Skin epidermis (tissue), 12 donors: ENCODE measurements around the gene ACOT11.
"Not testable (repeated sequence)": the region's sequence is repeated elsewhere in the genome, so short reads cannot be mapped to it uniquely, and the experiment has no call there.

Experiments
- H3K27ac ChIP-seq, 21 experiments: fragments of 200-600 bp; sonication (generic) in 11 of 21; one replicate each; pipeline ENCODE4 v1.5.0; 2020; ENCODE audit warnings: mild to moderate bottlenecking in 3 of 21, inconsistent platforms in 2 of 21, moderate library complexity in 2 of 21
- H3K4me3 ChIP-seq, 7 experiments: fragments of 200-600 bp; sonication (generic) in 2 of 7; one replicate each; pipeline ENCODE4 v1.5.0; 2020; ENCODE audit warnings: inconsistent platforms in 2 of 7, mild to moderate bottlenecking in 2 of 7, moderate library complexity in 1 of 7

ACOT11 gene

GRCh38 chr1:54547601-54548388, at the start of gene ACOT11:
TSS of gene ACOT11 (plus strand) at chr1:54548228. CDS start at chr1:54548310, 82 bp downstream.
- Histone ChIP-seq H3K4me3 (peak within 1 kb of the TSS in 1 of 7 experiments; percentile 5), H3K27ac (peak within 1 kb of the TSS in 12 of 21 experiments; percentile 4 to 65 (median 29))

- Histone ChIP-seq H3K4me3 (no peak overlapping the region), H3K27ac (no peak overlapping the region)
These were observed 49.5 kb upstream of the ACOT11 start for GRCh38 chr1:54498383-54499096.

- Histone ChIP-seq H3K4me3 (peak overlapping the region in 6 of 7 experiments; percentile 4 to 42 (median 18)), H3K27ac (no peak overlapping the region)
These were observed 49.0 kb upstream of the ACOT11 start for GRCh38 chr1:54499097-54499359.

GRCh38 chr1:54499360-54500106, 48.5 kb upstream of the ACOT11 start:
- no peak overlapping the region for H3K27ac ChIP-seq

GRCh38 chr1:54500107-54500431, 48.0 kb upstream of the ACOT11 start:
- no peak overlapping the region for H3K27ac ChIP-seq
- peak overlapping the region in 1 of 7 experiments; percentile 36 for H3K4me3 ChIP-seq

More at GRCh38 chr1:54499360-54500106, 48.5 kb upstream of the ACOT11 start:
- H3K4me3 ChIP-seq = peak overlapping the region in 6 of 7 experiments; percentile 4 to 42 (median 18)

GRCh38 chr1:54501849-54502248, 46.2 kb upstream of the ACOT11 start:
- no peak overlapping the region for H3K4me3 ChIP-seq
- no peak overlapping the region for H3K27ac ChIP-seq

GRCh38 chr1:54502342-54502741, 45.7 kb upstream of the ACOT11 start:
- Histone ChIP-seq H3K27ac (no peak overlapping the region), H3K4me3 (no peak overlapping the region)

GRCh38 chr1:54506594-54506993, 41.4 kb upstream of the ACOT11 start:
- Histone ChIP-seq H3K4me3 (no peak overlapping the region), H3K27ac (no peak overlapping the region)

- Histone ChIP-seq H3K27ac (no peak overlapping the region), H3K4me3 (no peak overlapping the region)
These were observed 40.8 kb upstream of the ACOT11 start for GRCh38 chr1:54507033-54507870.

GRCh38 chr1:54510715-54511270, 37.2 kb upstream of the ACOT11 start:
- Histone ChIP-seq H3K4me3 (no peak overlapping the region), H3K27ac (no peak overlapping the region)

GRCh38 chr1:54513921-54514580, 34.0 kb upstream of the ACOT11 start:
- not testable (repeated sequence) for H3K4me3 ChIP-seq, H3K27ac ChIP-seq

GRCh38 chr1:54516249-54516920, 31.6 kb upstream of the ACOT11 start:
- no peak overlapping the region for H3K4me3 ChIP-seq
- H3K27ac ChIP-seq = no peak overlapping the region

- H3K27ac ChIP-seq = no peak overlapping the region
These were observed 30.5 kb upstream of the ACOT11 start for GRCh38 chr1:54517496-54517895.

GRCh38 chr1:54518489-54518888, 29.5 kb upstream of the ACOT11 start:
- Histone ChIP-seq H3K27ac (no peak overlapping the region), H3K4me3 (no peak overlapping the region)

More at GRCh38 chr1:54517496-54517895, 30.5 kb upstream of the ACOT11 start:
- H3K4me3 ChIP-seq = no peak overlapping the region

GRCh38 chr1:54519709-54520108, 28.3 kb upstream of the ACOT11 start:
- no peak overlapping the region for H3K27ac ChIP-seq
- H3K4me3 ChIP-seq = no peak overlapping the region

- Histone ChIP-seq H3K27ac (no peak overlapping the region), H3K4me3 (no peak overlapping the region)
These were observed 27.3 kb upstream of the ACOT11 start for GRCh38 chr1:54520631-54521321.

GRCh38 chr1:54526565-54526964, 21.5 kb upstream of the ACOT11 start:
- H3K27ac ChIP-seq, H3K4me3 ChIP-seq: not testable (repeated sequence)

GRCh38 chr1:54528613-54529012, 19.4 kb upstream of the ACOT11 start:
- Histone ChIP-seq H3K4me3 (no peak overlapping the region), H3K27ac (no peak overlapping the region)
